RWPE2 (cell line): Measurements from ENCODE around the gene ANO7.

ENCODE experiments used
- ATAC-seq: fragments of 200-7000 bp; cut with Tn5 transposase; 3 replicates; pipeline ENCODE4 v1.9.1; 2021; ENCODE audit warnings: low read depth
- DNase-seq: peaks from one replicate; pipeline ENCODE4 v3.0.0-alpha.2; 2020; ENCODE audit warnings: low spot score
- H3K27ac ChIP-seq: fragments of 450-650 bp; 2 replicates; pipeline ENCODE4 v1.5.1; 2017; ENCODE audit warnings: mild to moderate bottlenecking; ENCODE audit not compliant: poor library complexity, severe bottlenecking
- H3K27me3 ChIP-seq: fragments of 250-450 bp; sonication (Bioruptor Pico); 2 replicates; pipeline ENCODE4 v1.5.1; 2021; ENCODE audit warnings: mild to moderate bottlenecking, moderate library complexity; ENCODE audit not compliant: insufficient read depth, poor library complexity, severe bottlenecking
- H3K36me3 ChIP-seq: fragments of 250-450 bp; sonication (Bioruptor Pico); 2 replicates; pipeline ENCODE4 v1.5.1; 2020; ENCODE audit warnings: low read depth, mild to moderate bottlenecking, moderate library complexity
- H3K4me1 ChIP-seq: fragments of 250-450 bp; sonication (Bioruptor Pico); 2 replicates; pipeline ENCODE4 v1.5.1; 2021; ENCODE audit warnings: mild to moderate bottlenecking, moderate library complexity; ENCODE audit not compliant: insufficient read depth, poor library complexity, severe bottlenecking
- H3K4me3 ChIP-seq: fragments of 250-450 bp; sonication (Bioruptor Pico); 2 replicates; pipeline ENCODE4 v1.5.1; 2021; ENCODE audit warnings: mild to moderate bottlenecking, moderate library complexity; ENCODE audit not compliant: severe bottlenecking
- H3K9me3 ChIP-seq: fragments of 250-450 bp; sonication (Bioruptor Pico); 2 replicates; pipeline ENCODE4 v1.5.1; 2021; ENCODE audit warnings: mild to moderate bottlenecking, moderate library complexity; ENCODE audit not compliant: severe bottlenecking
- TF ChIP-seq, protein P1 (sequence below): fragments of 450-650 bp; IDR thresholded peaks from one replicate; pipeline ENCODE4 v1.5.1; 2017; ENCODE audit warnings: mild to moderate bottlenecking, moderate library complexity; ENCODE audit not compliant: poor library complexity, severe bottlenecking

The ANO7 gene

GRCh38 chr2:241238693-241239198 is 50.3 kb downstream of the ANO7 start:
- ATAC-seq (no peak), DNase-seq (no peak)
- TF ChIP-seq, protein P1, sequence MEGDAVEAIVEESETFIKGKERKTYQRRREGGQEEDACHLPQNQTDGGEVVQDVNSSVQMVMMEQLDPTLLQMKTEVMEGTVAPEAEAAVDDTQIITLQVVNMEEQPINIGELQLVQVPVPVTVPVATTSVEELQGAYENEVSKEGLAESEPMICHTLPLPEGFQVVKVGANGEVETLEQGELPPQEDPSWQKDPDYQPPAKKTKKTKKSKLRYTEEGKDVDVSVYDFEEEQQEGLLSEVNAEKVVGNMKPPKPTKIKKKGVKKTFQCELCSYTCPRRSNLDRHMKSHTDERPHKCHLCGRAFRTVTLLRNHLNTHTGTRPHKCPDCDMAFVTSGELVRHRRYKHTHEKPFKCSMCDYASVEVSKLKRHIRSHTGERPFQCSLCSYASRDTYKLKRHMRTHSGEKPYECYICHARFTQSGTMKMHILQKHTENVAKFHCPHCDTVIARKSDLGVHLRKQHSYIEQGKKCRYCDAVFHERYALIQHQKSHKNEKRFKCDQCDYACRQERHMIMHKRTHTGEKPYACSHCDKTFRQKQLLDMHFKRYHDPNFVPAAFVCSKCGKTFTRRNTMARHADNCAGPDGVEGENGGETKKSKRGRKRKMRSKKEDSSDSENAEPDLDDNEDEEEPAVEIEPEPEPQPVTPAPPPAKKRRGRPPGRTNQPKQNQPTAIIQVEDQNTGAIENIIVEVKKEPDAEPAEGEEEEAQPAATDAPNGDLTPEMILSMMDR, result no peak
- Histone ChIP-seq H3K4me3 (no peak overlapping the region), H3K4me1 (no peaks in the 10 kb centered on the region), H3K36me3 (peaks cover 100% of the 10 kb centered on the region), H3K9me3 (no peaks in the 10 kb centered on the region), H3K27ac (no peak overlapping the region), H3K27me3 (no peaks in the 10 kb centered on the region)

- Histone ChIP-seq H3K4me3 (no peak overlapping the region), H3K9me3 (no peaks in the 10 kb centered on the region), H3K36me3 (peaks cover 100% of the 10 kb centered on the region), H3K27ac (no peak overlapping the region), H3K4me1 (no peaks in the 10 kb centered on the region), H3K27me3 (no peaks in the 10 kb centered on the region)
- DNase-seq (no peak), ATAC-seq (no peak)
- TF ChIP-seq, protein P1, result no peak
Measured at GRCh38 chr2:241239552-241240202, 51.2 kb downstream of the ANO7 start.

DNA sequence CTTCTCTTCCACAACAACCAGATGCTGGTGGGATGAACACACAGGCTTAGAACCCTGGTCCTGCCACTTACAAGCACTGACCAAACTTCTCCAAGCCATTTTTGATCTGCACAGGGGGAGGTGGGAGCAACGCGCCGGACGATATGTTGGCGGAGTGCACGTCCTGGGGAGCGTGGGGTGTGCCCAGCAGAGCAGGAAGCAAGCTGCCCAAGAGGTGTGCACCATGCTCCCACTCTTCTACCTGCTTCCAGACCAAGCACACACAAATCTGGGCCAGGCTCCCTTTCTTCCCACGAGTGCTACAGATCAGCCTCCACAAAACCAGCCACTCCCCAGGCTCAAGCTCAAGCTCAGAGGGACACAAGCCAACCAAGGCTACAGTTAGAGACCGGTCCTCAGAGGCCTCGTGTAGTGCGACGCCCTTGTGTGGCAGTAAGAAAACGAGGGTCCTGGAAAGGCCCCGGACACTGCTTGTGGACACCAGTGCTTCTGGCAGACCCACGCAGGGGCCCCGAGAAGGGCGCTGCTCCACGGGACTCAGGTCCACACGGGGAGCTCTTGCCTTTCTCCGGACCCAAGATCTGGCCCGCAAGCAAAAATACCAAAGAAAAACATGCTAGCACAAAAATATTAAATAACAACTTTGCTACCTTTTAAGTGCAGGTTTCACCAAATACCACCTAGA is 52.0 kb downstream of the ANO7 start:
- Histone ChIP-seq H3K27me3 (no peaks in the 10 kb centered on the region), H3K27ac (no peak overlapping the region), H3K9me3 (no peaks in the 10 kb centered on the region), H3K4me1 (no peaks in the 10 kb centered on the region), H3K4me3 (no peak overlapping the region), H3K36me3 (peaks cover 100% of the 10 kb centered on the region)
- DNase-seq (no peak), ATAC-seq (no peak)
- TF ChIP-seq, protein P1, result no peak

DNA sequence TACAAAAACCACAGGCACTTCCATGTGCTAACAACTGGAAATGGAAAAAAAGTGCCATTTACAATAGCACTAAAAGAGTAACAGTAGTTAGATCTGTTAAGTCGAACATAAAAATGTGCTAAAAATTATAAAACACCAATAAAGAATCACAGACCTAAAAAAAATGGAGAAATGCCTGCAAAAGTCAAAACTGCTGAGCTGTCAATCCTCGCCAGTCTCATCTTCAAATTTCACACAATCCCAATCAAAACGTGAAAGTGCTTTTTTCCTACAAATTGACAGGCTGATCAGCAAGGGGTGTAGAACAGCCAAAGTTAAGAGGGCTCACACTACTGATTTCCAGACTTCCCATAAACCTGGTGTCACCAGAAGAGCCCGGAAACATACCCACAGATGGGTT is 53.2 kb downstream of the ANO7 start:
- TF ChIP-seq, protein P1, result no peak
- DNase-seq (no peak), ATAC-seq (no peak)
- no peak overlapping the region for H3K4me3 ChIP-seq
- no peaks in the 10 kb centered on the region for H3K4me1 ChIP-seq
- no peaks in the 10 kb centered on the region for H3K27me3 ChIP-seq
- no peak overlapping the region for H3K27ac ChIP-seq
- peaks cover 100% of the 10 kb centered on the region for H3K36me3 ChIP-seq
- H3K9me3 ChIP-seq, result no peaks in the 10 kb centered on the region

DNA sequence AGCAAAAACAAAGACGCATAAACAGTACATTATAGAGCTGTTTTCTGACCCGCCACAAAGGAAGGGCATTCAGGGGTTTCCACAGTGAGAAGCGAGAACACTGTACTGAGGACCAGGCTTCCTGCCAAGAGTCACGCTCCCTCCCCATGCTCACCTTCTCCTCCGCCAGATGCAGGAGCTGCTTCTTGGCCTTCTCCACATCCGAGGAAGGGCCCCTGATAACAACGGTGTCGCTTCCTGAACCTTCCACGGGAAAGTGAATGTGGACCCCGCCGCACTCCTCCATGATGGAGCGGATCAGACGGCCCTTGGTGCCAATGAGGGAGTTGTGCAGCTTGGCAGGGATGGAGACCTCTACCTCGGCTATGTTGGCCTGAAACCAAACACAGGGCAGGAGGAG is 53.8 kb downstream of the ANO7 start:
- DNase-seq (no peak), ATAC-seq (no peak)
- Histone ChIP-seq H3K27ac (no peak overlapping the region), H3K27me3 (no peaks in the 10 kb centered on the region), H3K4me1 (no peaks in the 10 kb centered on the region), H3K4me3 (no peak overlapping the region), H3K36me3 (peaks cover 100% of the 10 kb centered on the region), H3K9me3 (no peaks in the 10 kb centered on the region)
- TF ChIP-seq, protein P1, result no peak
